Effector CD8-positive, alpha-beta T cell (primary cell): Measurements from ENCODE around the gene COL25A1.

Experiments used
- DNase-seq: peaks from one replicate; lab custom pipeline; 2025; lab: John Stamatoyannopoulos, UW

Gene COL25A1

DNA sequence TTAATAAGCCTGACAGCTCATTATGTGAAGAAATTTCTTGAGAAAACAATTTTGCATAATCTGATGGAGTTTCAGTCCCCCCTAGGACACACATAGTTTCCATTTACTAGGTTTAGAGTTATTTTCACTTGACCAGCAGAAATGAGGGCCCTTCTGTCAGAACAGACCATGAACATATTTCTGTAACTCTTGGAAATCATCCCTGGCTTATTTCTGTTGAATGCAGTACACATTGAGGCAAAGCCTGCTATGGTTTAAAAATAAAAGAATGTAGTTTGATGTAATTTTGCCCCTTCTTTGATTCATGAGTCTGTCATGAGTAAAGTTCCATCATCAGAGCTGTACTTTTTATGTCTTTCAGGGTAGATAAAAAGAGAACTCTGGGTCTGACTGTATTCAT lies 435.0 kb downstream of the COL25A1 start:
- no peak for DNase-seq

DNA sequence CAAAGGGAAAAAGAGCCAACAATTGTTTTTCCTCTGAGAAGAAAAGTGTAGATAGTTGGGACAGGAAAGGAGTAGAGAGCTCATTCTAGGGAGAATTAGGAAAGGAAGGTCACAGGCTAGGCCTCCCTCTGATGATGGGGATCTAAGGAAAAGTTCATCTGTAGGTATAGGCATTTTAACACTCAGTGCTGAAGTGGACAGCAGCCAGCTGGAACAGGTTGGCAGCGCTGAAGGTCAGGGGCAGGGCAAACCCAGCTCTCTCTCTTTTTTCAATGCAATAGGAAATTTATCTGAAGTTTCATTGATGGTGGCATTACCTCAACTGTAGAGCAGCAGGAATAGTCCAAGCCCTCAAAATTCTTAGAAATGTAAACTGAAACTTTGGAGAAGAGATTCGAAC lies 441.1 kb downstream of the COL25A1 start:
- no peak for DNase-seq

DNA sequence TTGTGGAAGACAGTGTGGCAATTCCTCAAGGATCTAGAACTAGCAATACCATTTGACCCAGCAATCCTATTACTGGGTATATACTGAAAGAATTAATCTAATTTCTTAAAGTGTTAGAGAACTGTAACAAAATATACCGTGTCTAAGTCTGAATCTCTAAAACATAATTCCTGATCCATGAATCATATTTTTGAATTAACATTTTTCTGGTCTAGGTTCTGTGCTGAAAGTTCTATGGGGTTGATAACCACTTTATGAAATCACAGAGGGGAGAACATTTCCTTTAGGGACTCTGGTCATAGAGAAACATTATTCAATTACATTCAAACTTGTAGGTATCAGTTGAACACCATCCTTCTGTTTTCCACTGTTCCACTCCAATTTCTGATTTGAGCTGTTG lies 447.7 kb downstream of the COL25A1 start:
- DNase-seq: no peak

DNA sequence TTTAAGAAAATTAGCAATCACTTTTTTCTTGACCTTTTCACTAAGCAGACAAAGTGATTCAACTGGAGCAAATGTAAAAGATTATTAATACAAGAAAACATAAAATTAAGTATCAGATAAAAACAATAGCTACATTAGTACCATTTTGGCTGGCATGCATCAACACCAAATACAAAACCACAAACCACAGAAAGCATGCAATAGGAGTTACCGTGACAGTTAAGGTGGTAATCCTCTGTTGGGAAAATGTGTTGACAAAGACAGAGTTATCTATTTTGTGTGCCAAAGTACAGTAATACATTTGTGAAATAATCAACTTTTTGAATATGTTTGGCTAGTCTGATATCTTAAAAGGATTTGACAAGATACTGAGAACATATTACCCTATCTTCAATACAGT lies 449.8 kb downstream of the COL25A1 start:
- no peak for DNase-seq

DNA sequence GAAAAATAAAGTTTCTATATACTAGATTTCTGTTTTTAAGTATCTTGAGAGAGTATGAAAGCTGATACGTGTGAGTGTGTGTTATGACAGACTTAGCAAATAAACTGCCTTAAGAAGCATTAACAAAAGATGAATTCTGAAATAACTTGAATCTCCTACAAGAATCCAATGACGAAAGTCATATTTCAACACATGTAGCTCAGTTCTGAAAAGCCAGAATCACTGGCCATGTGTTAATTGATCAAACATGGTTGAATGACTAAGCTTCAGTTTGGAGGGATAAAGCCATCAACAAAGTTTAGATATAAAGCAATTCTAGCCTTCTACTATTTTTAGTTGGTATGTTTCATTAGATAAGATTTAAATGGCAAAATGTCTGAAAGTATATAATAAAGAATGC lies 451.1 kb downstream of the COL25A1 start:
- DNase-seq: no peak

DNA sequence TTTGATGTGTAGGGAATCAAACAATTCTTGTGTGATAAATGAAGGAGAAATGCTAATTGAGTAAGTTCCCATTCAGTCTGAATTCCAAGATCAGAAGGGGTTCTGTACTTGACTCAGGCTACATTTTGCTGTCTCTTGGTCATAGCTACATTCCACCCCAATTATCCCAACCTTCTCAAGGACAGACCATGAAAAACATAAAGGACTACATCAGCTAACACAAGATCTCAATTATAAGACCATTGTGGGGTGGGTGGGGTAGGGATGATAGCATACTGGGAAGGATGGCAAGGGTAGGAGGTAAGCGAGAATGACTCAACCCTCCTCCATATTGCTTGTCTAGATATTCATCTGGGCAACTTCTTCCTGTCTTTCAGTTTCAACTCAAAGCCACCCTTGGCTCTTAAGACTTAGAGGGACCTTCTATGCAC lies 452.2 kb downstream of the COL25A1 start:
- no peak for DNase-seq

DNA sequence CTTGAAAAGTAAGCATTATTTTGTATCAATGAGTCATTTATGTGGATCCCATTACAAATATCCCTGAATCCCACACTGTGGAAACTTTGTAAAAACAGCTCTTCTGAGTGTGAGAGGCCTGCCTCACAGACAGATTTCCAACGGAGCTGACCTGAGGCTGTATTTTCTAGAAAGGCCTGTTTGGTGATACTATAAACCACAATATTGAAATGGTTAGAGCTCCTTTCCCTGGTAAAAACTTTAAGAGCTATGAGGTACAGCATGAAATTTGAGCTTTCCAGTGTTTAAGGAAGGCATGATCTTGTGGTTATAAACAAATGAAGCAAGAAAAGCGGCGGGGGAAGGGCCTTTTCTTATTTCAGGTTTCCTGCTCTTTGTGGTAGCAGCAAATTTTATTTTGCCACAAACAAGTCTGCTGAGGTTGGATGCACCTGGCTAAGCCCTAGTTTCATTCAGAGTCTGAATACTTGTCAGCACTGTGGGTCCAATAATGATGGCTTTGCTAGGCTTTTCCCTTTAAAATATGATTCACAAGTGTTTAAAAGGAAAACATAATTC lies 452.8 kb downstream of the COL25A1 start:
- no peak for DNase-seq

DNA sequence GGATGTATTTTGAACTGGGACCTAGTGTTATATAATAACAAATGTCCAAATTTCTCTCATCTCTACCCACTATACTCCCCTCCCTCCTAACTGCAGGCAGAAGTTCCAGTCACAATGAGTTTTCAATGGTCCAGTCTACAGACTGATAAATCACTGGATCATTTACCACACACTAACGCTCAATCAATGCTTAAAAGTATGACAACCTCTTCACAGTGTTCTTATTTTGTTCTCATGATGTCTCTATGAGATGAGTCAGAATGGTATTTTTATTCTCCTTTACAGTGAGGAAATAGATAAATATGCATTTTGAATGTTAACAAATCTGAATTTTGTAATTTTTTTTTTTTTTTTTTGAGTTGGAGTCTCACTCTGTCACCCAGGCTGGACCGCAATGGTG lies 455.9 kb downstream of the COL25A1 start:
- no peak for DNase-seq

DNA sequence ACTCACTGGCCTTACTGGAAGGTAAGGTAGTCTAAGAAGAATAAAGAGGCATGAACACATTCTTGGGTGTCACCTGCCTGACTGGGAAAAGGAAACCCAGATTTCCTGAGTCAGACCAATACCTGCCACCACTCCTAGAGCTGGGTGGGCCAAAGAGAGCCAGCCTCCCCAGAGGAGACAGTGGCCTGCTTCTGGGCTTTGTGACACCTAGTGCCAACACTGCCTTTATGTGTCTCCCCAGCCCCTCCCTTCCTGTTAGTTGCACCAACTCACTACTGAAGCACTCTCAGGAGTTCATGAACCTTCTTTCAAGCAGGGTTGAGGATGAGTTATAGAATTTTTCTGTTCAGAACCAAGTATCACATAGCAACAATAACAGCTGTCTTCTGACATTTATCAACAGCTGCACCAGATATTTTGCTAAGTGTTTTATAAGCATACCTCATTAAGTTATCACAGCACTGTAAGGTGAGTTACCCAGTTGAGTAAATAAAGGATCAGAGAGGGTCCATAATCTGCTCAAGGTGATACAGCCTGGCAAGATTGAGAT lies 462.0 kb downstream of the COL25A1 start:
- DNase-seq: no peak

DNA sequence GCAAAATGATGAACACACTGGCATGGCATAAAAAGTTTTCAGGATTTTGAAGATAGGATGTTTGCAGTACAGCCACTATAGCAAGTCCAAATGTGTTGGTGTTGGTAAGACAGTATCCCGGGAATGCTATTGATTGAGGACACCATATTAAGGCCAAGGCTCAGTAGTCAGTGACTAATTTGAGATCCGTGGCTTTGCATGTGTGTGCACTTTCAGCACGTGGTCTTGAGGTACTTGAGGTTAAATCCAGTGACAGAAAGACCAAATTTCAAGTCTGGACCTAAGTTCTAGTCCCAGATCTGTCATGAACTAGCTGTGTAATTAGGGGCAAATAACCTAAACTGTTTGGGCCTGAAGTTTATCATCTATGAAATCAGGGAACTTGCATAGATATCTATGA lies 463.1 kb downstream of the COL25A1 start:
- no peak for DNase-seq

DNA sequence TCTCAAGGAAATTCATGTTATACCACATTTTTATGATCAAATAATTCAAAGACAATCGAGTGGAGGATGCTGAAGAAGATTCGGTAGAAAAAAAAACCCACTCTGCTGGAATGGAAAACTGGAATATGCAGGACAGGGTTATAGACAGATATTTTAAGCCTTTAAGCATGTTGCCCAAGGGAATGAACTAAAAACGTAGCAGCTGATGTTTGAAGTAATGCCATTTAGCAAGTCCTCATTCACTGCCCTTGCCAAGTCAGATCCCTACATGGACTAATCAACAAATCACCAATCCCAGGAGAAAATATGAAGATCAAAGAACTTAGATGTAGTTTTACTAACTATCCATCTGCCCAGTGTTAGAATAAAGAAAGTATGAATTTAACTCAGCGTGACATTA lies 464.0 kb downstream of the COL25A1 start:
- DNase-seq: no peak

DNA sequence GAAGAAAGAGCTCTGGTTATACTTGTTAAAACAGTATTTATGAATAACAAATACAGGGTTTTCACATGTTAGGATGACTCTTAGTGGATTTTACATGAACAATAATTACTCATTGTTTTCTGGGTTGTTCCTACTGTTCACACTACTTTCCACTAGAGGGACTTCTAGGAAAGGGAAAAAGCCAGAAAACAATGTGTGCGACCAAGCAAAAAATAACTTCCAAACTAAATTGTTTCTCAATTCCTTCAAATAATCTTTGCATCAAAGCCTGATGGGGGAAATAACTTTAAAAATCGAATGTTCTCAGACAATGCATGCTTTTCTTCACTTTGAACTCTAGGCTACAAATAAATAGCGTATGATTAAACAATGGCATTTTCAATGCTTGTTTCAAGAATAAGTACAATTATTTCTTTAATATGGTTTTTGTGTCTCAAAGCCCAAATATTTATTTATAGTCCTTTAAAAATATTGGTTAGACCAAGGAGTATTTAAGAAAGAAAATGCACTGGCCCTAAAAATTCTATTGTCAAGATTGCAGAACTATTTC lies 467.5 kb downstream of the COL25A1 start:
- no peak for DNase-seq

DNA sequence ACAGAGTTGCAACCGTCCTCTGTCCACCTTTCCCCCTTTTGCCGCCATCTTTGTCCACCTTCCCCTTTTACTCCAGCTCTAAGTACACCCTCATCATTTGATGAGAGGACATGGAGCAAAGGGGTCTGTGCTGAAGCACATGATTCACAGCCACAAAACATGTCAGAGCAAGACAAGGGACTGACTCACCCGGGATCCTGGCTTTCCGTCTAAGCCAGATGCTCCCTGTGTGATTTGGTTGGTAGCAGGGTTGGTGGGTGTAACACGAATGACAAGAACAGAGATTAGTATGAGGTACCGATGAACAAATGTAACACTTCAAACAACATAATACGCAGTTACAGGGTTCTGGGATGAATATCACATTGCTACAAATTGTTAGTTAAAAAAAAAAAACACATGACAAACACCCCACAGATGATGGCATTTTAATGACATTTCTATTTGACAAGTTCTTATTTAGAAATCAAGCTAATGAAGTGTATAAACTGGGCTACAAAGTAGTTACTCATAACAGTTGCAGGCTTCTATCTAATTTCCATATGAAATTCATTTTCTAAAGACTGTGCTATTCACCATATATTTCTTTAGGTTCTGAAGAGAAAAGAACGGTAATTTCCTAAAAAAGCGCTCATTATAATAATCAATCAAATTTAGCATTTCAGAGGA lies 468.2 kb downstream of the COL25A1 start:
- DNase-seq: no peak

DNA sequence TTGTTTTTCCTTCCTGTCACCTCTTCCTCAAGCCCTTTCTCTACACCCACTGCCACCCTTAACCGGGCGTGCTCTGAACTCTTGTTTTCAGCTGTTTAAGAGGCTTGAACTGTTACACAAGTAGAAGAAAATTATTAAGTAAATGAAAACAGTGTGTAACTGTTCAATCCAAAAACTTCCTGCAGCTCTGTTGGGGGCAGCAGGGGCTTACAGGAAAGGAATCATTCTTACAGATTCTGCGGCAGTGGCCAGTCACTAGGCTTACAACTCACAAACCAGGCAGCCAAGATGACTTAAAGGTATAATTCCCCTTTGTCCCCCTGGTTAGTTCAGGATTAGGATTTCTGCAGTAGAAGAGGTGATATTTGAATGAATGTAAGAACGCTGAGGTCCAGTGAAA lies 469.4 kb downstream of the COL25A1 start:
- DNase-seq: no peak

DNA sequence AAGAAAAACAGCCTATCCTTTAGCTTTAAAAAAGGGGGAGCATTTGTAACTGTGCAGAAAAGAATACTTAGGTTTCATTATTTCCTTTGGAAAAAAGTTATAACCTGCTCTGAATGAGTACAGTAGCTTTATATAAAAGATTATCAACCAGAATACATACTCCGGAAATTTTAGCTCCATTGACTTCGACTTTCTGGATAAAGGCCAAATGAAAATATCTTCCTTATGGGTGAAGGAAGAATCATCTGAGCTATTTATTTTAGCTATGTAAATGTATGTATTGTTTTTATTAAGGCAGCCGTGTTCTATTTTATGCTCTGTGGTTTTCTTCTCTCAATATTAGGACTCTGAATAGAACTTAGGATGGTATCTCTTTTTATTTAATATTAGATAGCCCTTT lies 470.6 kb downstream of the COL25A1 start:
- no peak for DNase-seq

DNA sequence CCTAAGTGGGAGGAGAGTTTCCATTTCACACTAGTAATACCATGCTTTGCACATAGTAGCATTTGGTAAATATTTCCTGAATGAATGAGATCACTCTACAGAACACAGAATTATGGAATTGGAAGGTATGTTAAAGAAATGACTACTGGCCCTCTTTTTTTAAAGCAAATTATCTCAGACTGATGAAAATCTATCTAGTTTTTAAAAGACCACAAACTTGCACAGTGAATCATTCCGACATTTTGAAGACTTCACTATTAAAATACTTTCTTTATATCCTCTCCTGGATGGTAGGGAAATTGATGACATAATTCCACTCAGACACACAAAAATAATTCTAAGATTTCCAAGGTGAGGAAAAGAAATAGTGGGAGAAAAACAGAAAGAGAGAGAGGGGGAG lies 471.2 kb downstream of the COL25A1 start:
- DNase-seq: no peak

DNA sequence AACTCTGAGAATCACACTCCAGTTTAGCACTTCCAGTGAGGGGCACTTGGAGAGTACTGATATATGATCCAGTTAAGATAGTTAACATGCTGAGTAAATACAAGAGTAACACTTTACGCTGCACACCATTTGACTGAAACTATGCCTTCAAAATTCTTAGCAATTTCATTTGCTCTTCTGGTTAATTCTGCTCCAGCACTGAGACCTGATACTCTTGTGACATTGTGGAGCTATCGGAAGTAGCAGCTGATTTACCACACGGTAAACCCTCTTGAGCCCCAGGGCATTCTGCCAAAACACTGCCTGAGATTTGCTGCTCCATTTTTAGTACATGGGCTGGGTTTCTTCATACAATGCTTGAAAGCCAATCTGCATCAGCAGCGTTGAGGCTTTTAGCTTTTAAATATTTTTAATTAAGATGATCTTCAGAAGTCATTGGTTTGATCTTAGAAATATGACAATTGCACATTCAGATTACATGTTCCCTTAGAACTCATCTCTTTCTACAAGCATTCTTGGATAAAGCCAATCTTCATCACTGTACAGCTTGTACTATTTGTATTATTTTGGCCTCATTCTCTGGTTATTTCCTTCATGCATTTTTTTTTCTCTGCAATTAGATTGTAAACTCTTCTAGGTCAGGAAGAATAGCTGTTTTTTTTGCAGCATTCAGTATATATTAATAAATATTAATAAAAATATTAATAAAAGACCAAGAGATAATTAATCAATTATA lies 471.8 kb downstream of the COL25A1 start:
- DNase-seq: no peak

DNA sequence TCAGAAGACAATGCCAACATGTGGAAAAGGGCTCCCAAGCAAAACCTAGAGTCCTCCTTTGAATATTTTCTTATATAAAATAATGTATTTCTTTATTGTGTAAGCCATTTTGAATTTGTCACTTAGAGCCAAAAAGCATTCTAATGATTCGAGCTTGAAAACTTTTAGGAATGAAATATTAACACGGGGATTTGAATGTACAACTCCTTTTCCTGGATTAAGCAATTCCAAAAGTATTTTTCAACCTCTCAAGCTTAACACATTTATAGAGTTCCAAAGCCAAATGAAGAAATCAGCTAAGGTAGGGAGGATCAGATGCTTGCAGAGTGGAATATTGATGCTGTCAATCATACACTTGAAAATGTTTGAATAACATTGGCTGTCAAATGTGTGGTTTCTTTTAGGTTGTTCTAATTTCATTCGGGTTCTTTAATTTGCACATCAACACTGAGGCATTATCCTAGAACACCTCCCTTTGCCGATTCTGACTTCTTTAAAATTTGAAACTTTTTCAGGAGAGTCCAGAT lies 472.4 kb downstream of the COL25A1 start:
- no peak for DNase-seq

DNA sequence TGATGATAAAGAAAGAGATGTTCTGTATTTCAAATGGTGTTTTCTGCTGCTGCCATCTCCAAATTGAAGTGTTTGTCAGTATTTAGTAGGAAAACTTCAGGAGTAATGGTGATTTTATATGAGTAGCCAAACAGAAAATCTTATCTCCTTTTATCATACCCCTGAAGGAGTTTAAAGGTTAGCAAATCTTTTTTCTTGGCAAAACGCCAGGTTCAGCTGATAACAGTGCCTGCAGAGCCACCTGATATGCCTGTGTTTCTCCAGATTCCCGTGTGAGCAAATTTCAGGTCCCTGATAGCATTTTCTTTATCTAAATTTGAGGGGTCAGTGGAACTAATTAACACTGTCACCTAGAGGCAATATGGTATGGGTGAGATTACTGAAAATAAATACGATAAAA lies 473.8 kb downstream of the COL25A1 start:
- DNase-seq: no peak

DNA sequence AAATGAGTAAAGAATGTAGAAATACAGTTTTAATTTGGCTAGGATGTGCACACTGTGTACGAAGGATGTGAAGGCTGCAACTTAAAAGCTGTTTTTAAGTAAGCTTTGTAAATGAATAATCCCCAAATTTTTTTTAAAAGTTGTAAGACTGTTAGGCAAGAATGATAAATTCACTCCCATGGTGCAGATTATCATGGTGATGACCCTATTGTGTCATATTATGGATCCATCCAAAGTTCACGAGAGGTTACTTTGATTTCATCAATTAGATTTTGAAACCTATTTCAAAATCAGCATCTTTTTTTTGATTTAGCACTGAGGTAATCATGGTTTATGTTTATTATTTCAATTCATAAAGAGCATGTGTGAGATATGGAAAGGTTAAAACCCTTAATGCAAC lies 476.7 kb downstream of the COL25A1 start:
- DNase-seq: no peak

DNA sequence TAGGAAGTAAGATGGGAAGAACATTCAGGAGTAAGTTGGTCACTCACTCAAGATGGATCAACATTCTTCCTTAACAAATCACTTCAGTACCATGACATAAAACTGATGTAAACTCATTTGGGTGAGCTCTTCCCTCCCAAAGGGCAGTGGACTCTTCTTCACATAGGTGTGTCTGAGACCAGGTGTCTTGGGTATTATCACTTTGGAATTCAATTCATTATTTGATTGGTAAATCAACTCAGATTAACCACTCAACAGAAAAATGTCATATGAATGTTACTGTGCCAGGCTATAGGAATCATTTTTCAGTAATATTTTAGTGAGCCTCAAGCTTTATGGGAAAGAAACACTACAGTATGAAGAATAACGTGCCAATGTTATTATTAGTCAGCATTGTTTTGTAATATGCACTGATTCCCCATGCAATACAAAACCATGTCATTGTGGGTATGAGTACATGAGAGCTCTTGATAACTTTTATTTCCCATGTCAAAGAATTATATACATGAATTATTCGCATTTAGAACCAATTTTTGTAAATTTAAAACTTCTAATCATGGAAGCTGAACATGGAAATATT lies 481.0 kb downstream of the COL25A1 start:
- no peak for DNase-seq
